Upper lobe of left lung (tissue), 6 donors: ENCODE measurements around the gene OR52N4. TPM values are rescaled to one million over a fixed set of nuclear protein-coding genes. Genes with fewer than 3 reads are reported as not detected.

Experiments used
- ATAC-seq, 2 donors: fragments of 200-7000 bp; cut with Tn5 transposase; one replicate each; pipeline ENCODE4 v1.9.1; 2022; ENCODE audit warnings: mild to moderate bottlenecking in 2 of 2, moderate library complexity in 2 of 2; ENCODE audit not compliant: low FRiP score in 2 of 2
- DNase-seq, 2 donors: peaks; one replicate each; pipeline ENCODE4 v3.0.0-alpha.2; 2019 to 2020
- H3K27ac ChIP-seq, 4 donors: fragments of 200-600 bp; sonication (generic); one replicate each; pipeline ENCODE4 v1.5.1; 2016 to 2019
- H3K27me3 ChIP-seq, 4 donors: fragments of 200-600 bp; sonication (generic); one replicate each; pipeline ENCODE4 v1.5.1; 2017 to 2019
- H3K36me3 ChIP-seq, 4 donors: fragments of 200-600 bp; sonication (generic); one replicate each; pipeline ENCODE4 v1.5.1; 2016 to 2019
- H3K4me1 ChIP-seq, 4 donors: fragments of 200-600 bp; sonication (generic); one replicate each; pipeline ENCODE4 v1.5.1; 2018 to 2019
- H3K4me3 ChIP-seq, 4 donors: fragments of 200-600 bp; sonication (generic); one replicate each; pipeline ENCODE4 v1.5.1; 2017 to 2019; ENCODE audit warnings: mild to moderate bottlenecking in 2 of 4, moderate library complexity in 1 of 4
- H3K9me3 ChIP-seq, 4 donors: fragments of 200-600 bp; sonication (generic); one replicate each; pipeline ENCODE4 v1.5.1; 2018 to 2019
- CTCF ChIP-seq, 6 experiments: fragments of 450-650 bp in 4 of 6; fragments of 200-600 bp in 2 of 6; sonication (generic) in 2 of 6; IDR thresholded peaks; one replicate each; pipeline ENCODE4 v1.5.1; 2016 to 2019; ENCODE audit warnings: antibody characterized with exemption in 6 of 6
- EP300 ChIP-seq, 4 donors: sonication (generic); formaldehyde crosslinking; IDR thresholded peaks; one replicate each; pipeline ENCODE4 v1.5.1; 2017; ENCODE audit warnings: antibody characterized with exemption in 4 of 4, control low read depth in 2 of 4
- POLR2A ChIP-seq, 4 donors: fragments of 450-650 bp; IDR thresholded peaks; one replicate each; pipeline ENCODE4 v1.5.1; 2016 to 2017; ENCODE audit warnings: antibody characterized with exemption in 4 of 4, mild to moderate bottlenecking in 2 of 4
- POLR2AphosphoS5 ChIP-seq, 2 donors: sonication (generic); formaldehyde crosslinking; IDR thresholded peaks; one replicate each; pipeline ENCODE4 v1.5.1; 2017; ENCODE audit warnings: antibody characterized with exemption in 2 of 2
- WGBS, 2 donors: methylation state at CpG; one replicate each; pipeline ENCODE4 v1.1.5; 2017 to 2018; 5-methylcytosine and 5-hydroxymethylcytosine counted together
- total RNA-seq, 6 donors: library from RNA; depleted of rRNA in 4 of 6; stranded (reverse); fragments of >200 nt in 4 of 6; gene quantifications; one replicate each; pipeline versions ENCODE4 v1.1.0 to v1.2.1, GENCODE V29; 2016 to 2021
- donor health status: DM: no; HTN: no; CAD: no; lungs with moderate emphysema.
- donor health status: DM: no; HTN: yes; CAD: no; lungs with severe emphysema.

OR52N4 gene
- total RNA-seq, 6 donors from 2014 or later, result 0.20 to 1.9 (median 0.72) TPM; not detected in 2

- no peak overlapping the region for H3K27ac ChIP-seq
- 88 to 94% methylated on average over 3 of the region's 3 CpGs for WGBS, 2 donors
- no peaks in the 10 kb centered on the region for H3K27me3 ChIP-seq
- DNase-seq, result no peak
- no peaks in the 10 kb centered on the region for H3K9me3 ChIP-seq
- TF ChIP-seq CTCF (IDR thresholded peaks at IDR 0.05) (no peak), EP300 (IDR thresholded peaks at IDR 0.05) (no peak), POLR2AphosphoS5 (IDR thresholded peaks at IDR 0.05) (no peak), POLR2A (IDR thresholded peaks at IDR 0.05) (no peak)
- no peaks in the 10 kb centered on the region for H3K4me1 ChIP-seq
- H3K4me3 ChIP-seq, result no peak overlapping the region
- no peaks in the 10 kb centered on the region for H3K36me3 ChIP-seq
- ATAC-seq, result no peak
Measured at GRCh38 chr11:5719703-5720495, 34.1 kb upstream of the OR52N4 start.

GRCh38 chr11:5722622-5723021 lies 31.4 kb upstream of the OR52N4 start:
- Histone ChIP-seq H3K4me3 (no peak overlapping the region), H3K27me3 (no peaks in the 10 kb centered on the region), H3K9me3 (no peaks in the 10 kb centered on the region), H3K27ac (no peak overlapping the region), H3K36me3 (no peaks in the 10 kb centered on the region), H3K4me1 (no peaks in the 10 kb centered on the region)
- DNase-seq, result no peak
- TF ChIP-seq POLR2AphosphoS5 (IDR thresholded peaks at IDR 0.05), result no peak
- TF ChIP-seq EP300 (IDR thresholded peaks at IDR 0.05), result no peak
- TF ChIP-seq POLR2A (IDR thresholded peaks at IDR 0.05), result no peak
- TF ChIP-seq CTCF (IDR thresholded peaks at IDR 0.05), result no peak
- ATAC-seq, result no peak
- 82 to 86% methylated on average over 2 of the region's 2 CpGs for WGBS, 2 donors

GRCh38 chr11:5726351-5726750 lies 27.7 kb upstream of the OR52N4 start:
- 91 to 93% methylated on average over 1 of the region's 1 CpG for WGBS, 2 donors
- ATAC-seq, result no peak
- no peak for DNase-seq
- TF ChIP-seq CTCF (IDR thresholded peaks at IDR 0.05) (no peak), EP300 (IDR thresholded peaks at IDR 0.05) (no peak), POLR2AphosphoS5 (IDR thresholded peaks at IDR 0.05) (no peak), POLR2A (IDR thresholded peaks at IDR 0.05) (no peak)
- H3K27me3 ChIP-seq, result no peaks in the 10 kb centered on the region
- no peaks in the 10 kb centered on the region for H3K4me1 ChIP-seq
- no peak overlapping the region for H3K27ac ChIP-seq
- no peaks in the 10 kb centered on the region for H3K9me3 ChIP-seq
- H3K36me3 ChIP-seq, result no peaks in the 10 kb centered on the region
- no peak overlapping the region for H3K4me3 ChIP-seq

- Histone ChIP-seq H3K4me3 (no peak overlapping the region), H3K27me3 (no peaks in the 10 kb centered on the region), H3K36me3 (no peaks in the 10 kb centered on the region), H3K27ac (no peak overlapping the region), H3K4me1 (no peaks in the 10 kb centered on the region), H3K9me3 (no peaks in the 10 kb centered on the region)
- TF ChIP-seq POLR2AphosphoS5 (IDR thresholded peaks at IDR 0.05) (no peak), CTCF (IDR thresholded peaks at IDR 0.05) (no peak), EP300 (IDR thresholded peaks at IDR 0.05) (no peak), POLR2A (IDR thresholded peaks at IDR 0.05) (no peak)
- no peak for ATAC-seq
- DNase-seq, result no peak
- whole genome bisulfite sequencing, 2 donors, result 90 to 94% methylated on average over 1 of the region's 1 CpG
Measured at GRCh38 chr11:5727691-5728090, 26.4 kb upstream of the OR52N4 start.

- H3K36me3 ChIP-seq, result no peaks in the 10 kb centered on the region
- H3K27me3 ChIP-seq, result no peaks in the 10 kb centered on the region
- H3K9me3 ChIP-seq, result peaks cover 0 to 2% (median 0%) of the 10 kb centered on the region in 4 donors
- H3K4me3 ChIP-seq, result no peak within 1 kb of the TSS
- H3K27ac ChIP-seq, result no peak within 1 kb of the TSS
- TF ChIP-seq POLR2AphosphoS5 (IDR thresholded peaks at IDR 0.05), result no peak
- TF ChIP-seq EP300 (IDR thresholded peaks at IDR 0.05), result no peak
- TF ChIP-seq CTCF (IDR thresholded peaks at IDR 0.05), result no peak
- TF ChIP-seq POLR2A (IDR thresholded peaks at IDR 0.05), result no peak
- no peak for DNase-seq
- no peaks in the 10 kb centered on the region for H3K4me1 ChIP-seq
- no peak for ATAC-seq
- WGBS, 2 donors, result 91 to 93% methylated on average over 1 of the region's 1 CpG
Measured at GRCh38 chr11:5736396-5736795, 17.6 kb upstream of the OR52N4 start, which contains the start of gene OR56B1. Gene OR56B1 (plus strand): TSS chr11:5736448. CDS start chr11:5736517, 69 bp downstream.
